ENCODE data around the gene MRPS18A. TPM values are rescaled to one million over a fixed set of nuclear protein-coding genes. Genes with fewer than 3 reads are reported as not detected.

The MRPS18A gene
- total and polyA plus RNA-seq, 12 donors = 24.8 to 119 (median 52.0) TPM

DNA sequence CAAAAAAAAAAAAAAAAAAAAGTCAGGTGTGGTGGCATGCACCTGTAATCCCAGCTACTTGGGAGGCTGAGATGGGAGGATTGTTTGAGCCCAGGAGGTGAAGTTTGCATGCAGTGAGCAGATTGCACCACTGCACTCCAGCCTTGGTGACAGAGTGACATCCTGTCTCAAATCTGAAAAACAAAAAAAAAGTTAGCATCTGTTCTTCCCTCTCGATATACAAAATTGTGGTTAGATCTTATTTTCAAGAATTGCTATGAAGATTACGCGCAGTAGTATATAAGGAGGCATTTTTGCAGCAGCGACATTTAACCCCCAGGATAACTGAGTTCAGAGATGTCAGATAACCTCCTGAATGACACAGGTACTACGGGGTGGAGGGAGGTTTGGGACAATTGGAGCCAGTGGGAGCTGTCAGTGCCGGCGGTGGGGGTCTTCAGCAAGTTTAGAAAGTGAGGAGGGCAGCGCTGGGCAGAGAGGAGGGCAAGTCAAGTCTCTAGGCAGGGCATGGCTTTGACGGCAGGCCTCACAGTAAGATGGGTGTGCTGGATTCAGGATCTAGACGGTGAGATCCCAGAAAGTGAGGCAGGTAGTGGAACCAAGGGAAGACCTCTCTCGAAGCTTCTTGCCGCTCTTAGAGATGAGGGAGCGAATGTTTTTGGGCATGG is 26.2 kb upstream of the MRPS18A start:
- no peak for TF ChIP-seq POLR2A (IDR thresholded peaks at IDR 0.05)
- TF ChIP-seq, protein P1, sequence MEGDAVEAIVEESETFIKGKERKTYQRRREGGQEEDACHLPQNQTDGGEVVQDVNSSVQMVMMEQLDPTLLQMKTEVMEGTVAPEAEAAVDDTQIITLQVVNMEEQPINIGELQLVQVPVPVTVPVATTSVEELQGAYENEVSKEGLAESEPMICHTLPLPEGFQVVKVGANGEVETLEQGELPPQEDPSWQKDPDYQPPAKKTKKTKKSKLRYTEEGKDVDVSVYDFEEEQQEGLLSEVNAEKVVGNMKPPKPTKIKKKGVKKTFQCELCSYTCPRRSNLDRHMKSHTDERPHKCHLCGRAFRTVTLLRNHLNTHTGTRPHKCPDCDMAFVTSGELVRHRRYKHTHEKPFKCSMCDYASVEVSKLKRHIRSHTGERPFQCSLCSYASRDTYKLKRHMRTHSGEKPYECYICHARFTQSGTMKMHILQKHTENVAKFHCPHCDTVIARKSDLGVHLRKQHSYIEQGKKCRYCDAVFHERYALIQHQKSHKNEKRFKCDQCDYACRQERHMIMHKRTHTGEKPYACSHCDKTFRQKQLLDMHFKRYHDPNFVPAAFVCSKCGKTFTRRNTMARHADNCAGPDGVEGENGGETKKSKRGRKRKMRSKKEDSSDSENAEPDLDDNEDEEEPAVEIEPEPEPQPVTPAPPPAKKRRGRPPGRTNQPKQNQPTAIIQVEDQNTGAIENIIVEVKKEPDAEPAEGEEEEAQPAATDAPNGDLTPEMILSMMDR (IDR thresholded peaks at IDR 0.05) = no peak
- Histone ChIP-seq H3K4me1 (replicated peaks in 1 of 2) (peaks cover 10% of the 10 kb centered on the region in 2 donors), H3K27me3 (no peaks in the 10 kb centered on the region), H3K4me3 (no peak overlapping the region), H3K27ac (no peak overlapping the region), H3K36me3 (replicated peaks in 1 of 2) (no peaks in the 10 kb centered on the region), H3K9me3 (replicated peaks in 1 of 3) (no peaks in the 10 kb centered on the region)
- no peak for DNase-seq
- 89 to 95% (median 90%) methylated on average over 13 of the region's 13 CpGs for WGBS, 4 donors
- intact Hi-C loops (cut with DNase I) = no loop called here

DNA sequence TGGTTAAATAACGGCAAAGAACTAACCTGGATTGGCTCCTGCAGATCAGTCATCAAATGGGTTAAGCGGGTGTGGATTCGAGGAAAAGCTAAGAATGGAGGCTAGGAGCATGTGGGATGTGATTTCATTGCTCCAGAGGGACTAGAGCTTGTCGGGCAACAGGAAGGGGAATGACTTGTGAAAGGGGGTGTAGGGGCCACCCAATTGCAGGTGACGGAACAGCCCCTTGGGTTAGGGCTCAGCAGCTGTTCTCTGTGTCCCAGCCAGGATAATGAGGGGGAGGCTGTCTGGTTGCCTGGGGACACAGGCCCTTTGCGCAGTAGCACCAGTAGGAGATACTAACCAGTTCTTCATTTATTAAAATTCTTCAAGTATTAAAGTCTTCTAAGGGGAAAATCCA is 25.0 kb upstream of the MRPS18A start:
- no peak for TF ChIP-seq POLR2A (IDR thresholded peaks at IDR 0.05)
- TF ChIP-seq, protein P1 (IDR thresholded peaks at IDR 0.05) = no peak
- WGBS, 4 donors = 82 to 89% (median 86%) methylated on average over 5 to 6 of the region's 6 CpGs
- DNase-seq = no peak
- H3K36me3 ChIP-seq (replicated peaks in 1 of 2) = no peaks in the 10 kb centered on the region
- no peaks in the 10 kb centered on the region for H3K9me3 ChIP-seq (replicated peaks in 1 of 3)
- H3K4me3 ChIP-seq = no peak overlapping the region
- H3K27ac ChIP-seq = no peak overlapping the region
- H3K4me1 ChIP-seq (replicated peaks in 1 of 2) = peaks cover 10% of the 10 kb centered on the region in 2 donors
- intact Hi-C loops (cut with DNase I) = no loop called here
- H3K27me3 ChIP-seq = no peaks in the 10 kb centered on the region

DNA sequence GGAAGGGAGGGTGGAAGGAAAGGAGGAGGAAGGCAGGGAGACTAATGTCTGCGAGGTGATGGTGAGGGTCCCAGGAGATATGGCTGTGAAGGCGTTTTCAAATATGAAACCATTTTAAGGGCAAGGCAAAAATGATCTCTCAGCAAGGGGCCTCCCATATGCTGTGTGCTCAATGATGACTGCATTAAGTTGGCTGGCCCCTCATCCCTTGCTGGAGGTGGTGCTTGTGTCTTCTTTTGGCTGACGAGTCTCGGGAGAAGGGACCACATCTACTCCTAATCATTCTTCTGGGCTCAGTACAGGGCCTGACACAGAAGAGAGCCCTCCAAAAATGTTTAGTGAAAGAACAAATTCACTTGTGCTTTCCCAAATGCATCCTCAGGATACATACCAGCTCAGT is 23.0 kb upstream of the MRPS18A start:
- H3K27ac ChIP-seq = peak overlapping the region in 1 of 5 donors; percentile 60
- TF ChIP-seq, protein P1 (IDR thresholded peaks at IDR 0.05) = no peak
- no peak for TF ChIP-seq POLR2A (IDR thresholded peaks at IDR 0.05)
- 81 to 88% (median 86%) methylated on average over 4 of the region's 4 CpGs for WGBS, 4 donors
- H3K27me3 ChIP-seq = no peaks in the 10 kb centered on the region
- no peak for DNase-seq
- H3K9me3 ChIP-seq (replicated peaks in 1 of 3) = no peaks in the 10 kb centered on the region
- H3K4me3 ChIP-seq = no peak overlapping the region
- intact Hi-C loops (cut with DNase I) = no loop called here
- H3K36me3 ChIP-seq (replicated peaks in 1 of 2) = no peaks in the 10 kb centered on the region
- H3K4me1 ChIP-seq (replicated peaks in 1 of 2) = peaks cover 10 to 16% of the 10 kb centered on the region in 2 donors

DNA sequence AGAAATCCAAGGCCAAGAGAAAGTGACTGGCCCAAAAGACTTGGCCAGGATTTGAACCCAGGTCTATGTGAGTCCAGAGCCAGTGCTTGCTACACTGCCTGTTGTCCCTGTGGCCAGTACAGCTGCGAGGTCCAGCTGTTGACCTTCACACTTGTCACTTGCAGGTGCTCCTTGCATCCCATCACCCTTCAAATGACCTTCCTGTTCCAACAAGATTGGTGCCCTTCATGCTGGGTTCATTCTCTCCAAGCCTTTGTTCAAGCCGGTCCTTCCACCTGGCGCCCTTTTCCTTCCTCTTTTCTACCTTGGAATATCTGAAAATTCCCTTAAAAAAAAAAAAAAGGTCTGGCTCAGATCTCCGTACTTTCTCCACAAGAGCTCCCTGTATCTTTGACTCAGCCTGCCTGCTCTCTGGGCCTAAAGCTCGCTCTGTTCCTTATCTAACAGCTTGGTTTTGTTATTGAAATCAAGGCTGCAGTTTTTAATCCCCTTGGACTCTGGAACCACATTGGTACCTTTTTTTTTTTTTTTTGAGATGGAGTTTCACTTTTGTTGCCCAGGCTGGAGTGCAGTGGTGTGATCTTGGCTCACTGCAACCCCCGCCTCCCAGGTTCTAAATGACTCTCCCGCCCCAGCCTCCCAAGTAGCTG is 22.2 kb upstream of the MRPS18A start:
- 50 to 57% (median 55%) methylated on average over 7 of the region's 7 CpGs for WGBS, 4 donors
- DNase-seq = peak in 2 of 7 donors; percentile 49 to 69
- intact Hi-C loops (cut with DNase I) = no loop called here
- H3K36me3 ChIP-seq (replicated peaks in 1 of 2) = no peaks in the 10 kb centered on the region
- H3K4me3 ChIP-seq = no peak overlapping the region
- H3K4me1 ChIP-seq (replicated peaks in 1 of 2) = peaks cover 10 to 16% of the 10 kb centered on the region in 2 donors
- no peaks in the 10 kb centered on the region for H3K27me3 ChIP-seq
- peak overlapping the region in 3 of 5 donors; percentile 67 to 75 (median 71) for H3K27ac ChIP-seq
- no peaks in the 10 kb centered on the region for H3K9me3 ChIP-seq (replicated peaks in 1 of 3)
- no peak for TF ChIP-seq POLR2A (IDR thresholded peaks at IDR 0.05)
- TF ChIP-seq, protein P1 (IDR thresholded peaks at IDR 0.05) = no peak
